Thymus (tissue), 11 donors: Measurements from ENCODE around the gene TXNRD2. TPM values are rescaled to one million over a fixed set of nuclear protein-coding genes. Genes with fewer than 3 reads are reported as not detected.
A peak's percentile ranks its signal among the peaks of the same experiment; 100 is the strongest.

ENCODE experiments used
- DNase-seq, 9 donors: peaks; one replicate each; pipeline ENCODE4 v3.0.0-alpha.2; 2013; ENCODE audit warnings: low spot score in 9 of 9, low read depth in 6 of 9, missing footprints in 1 of 9
- H3K27ac ChIP-seq, 2 donors: one replicate each; pipeline ENCODE4 v1.5.1; 2013; ENCODE audit warnings: control low read depth in 1 of 2, low read depth in 1 of 2, low read length in 1 of 2, mild to moderate bottlenecking in 1 of 2, moderate library complexity in 1 of 2
- H3K27me3 ChIP-seq, 2 donors: one replicate each; pipeline ENCODE4 v1.5.1; 2013; ENCODE audit warnings: low read length in 1 of 2; ENCODE audit not compliant: control insufficient read depth in 2 of 2, insufficient read depth in 1 of 2
- H3K36me3 ChIP-seq, 2 donors: one replicate each; pipeline ENCODE4 v1.5.1; 2013; ENCODE audit warnings: low read length in 1 of 2, mild to moderate bottlenecking in 1 of 2, moderate library complexity in 1 of 2; ENCODE audit not compliant: control insufficient read depth in 2 of 2, insufficient read depth in 2 of 2
- H3K4me1 ChIP-seq, 2 donors: one replicate each; pipeline ENCODE4 v1.5.1; 2013; ENCODE audit warnings: low read length in 2 of 2; ENCODE audit not compliant: control insufficient read depth in 2 of 2, insufficient read depth in 2 of 2
- H3K4me3 ChIP-seq, 2 donors: one replicate each; pipeline ENCODE4 v1.5.1; 2013; ENCODE audit warnings: low read length in 2 of 2, control low read depth in 1 of 2, mild to moderate bottlenecking in 1 of 2
- H3K9me3 ChIP-seq, 2 donors: one replicate each; pipeline ENCODE4 v1.5.1; 2013; ENCODE audit warnings: low read length in 1 of 2, mild to moderate bottlenecking in 1 of 2; ENCODE audit not compliant: control insufficient read depth in 2 of 2, insufficient read depth in 1 of 2
- WGBS: extraction: QIAGEN DNeasy Blood & Tissue Kit; methylation state at CpG from one replicate; pipeline ENCODE4 v1.1.7; 2013; 5-methylcytosine and 5-hydroxymethylcytosine counted together
- polyA plus RNA-seq: library from polyadenylated mRNA; stranded (reverse); fragments of 200-250 nt; gene quantifications from one replicate; pipeline ENCODE4 v1.2.3, GENCODE V29; 2013
- total RNA-seq: library from RNA; stranded (reverse); fragments of 120-200 nt; gene quantifications from one replicate; pipeline ENCODE4 v1.2.4, GENCODE V29; 2013
- donor health status: healthy.

The TXNRD2 gene
- total and polyA plus RNA-seq, 2 donors = 10.1 to 24.2 TPM

DNA sequence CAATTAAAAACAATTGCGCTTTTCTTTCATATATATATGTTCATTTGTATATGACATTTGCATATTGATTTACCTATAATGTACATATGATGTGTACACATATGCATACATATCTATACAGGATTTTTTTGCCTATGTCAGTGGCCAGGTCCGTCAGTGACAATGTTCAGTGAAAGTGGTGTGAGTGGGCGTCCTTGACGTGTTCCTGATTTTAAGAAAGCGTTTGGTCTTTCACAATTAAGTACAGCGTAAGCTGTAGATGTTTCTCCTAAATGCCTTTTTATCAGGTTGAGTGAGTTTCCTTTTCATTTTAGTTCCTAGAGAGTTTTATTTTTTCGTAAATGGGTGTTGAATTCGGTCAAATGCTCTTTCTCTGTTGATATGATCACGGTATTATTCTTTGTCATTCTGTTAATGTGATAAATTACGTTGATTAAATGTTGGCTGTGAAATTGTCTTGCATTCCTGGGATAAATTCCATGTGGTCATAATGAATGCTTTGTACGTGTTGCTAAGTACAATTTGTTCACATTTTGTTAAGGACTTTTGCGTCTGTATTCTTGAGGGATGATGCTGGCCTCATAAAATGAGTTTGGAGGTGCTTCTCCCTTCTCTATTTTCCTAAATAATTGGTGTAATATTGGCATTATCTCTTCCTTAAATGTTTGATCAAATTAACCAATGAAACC is 76.3 kb downstream of the TXNRD2 start:
- 97% methylated on average over 12 of the region's 12 CpGs for WGBS
- Histone ChIP-seq H3K4me3 (no peak overlapping the region), H3K4me1 (peaks cover 0 to 16% of the 10 kb centered on the region in 2 donors), H3K9me3 (no peaks in the 10 kb centered on the region), H3K27ac (no peak overlapping the region), H3K36me3 (peaks cover 0 to 4% of the 10 kb centered on the region in 2 donors), H3K27me3 (no peaks in the 10 kb centered on the region)
- DNase-seq = no peak

DNA sequence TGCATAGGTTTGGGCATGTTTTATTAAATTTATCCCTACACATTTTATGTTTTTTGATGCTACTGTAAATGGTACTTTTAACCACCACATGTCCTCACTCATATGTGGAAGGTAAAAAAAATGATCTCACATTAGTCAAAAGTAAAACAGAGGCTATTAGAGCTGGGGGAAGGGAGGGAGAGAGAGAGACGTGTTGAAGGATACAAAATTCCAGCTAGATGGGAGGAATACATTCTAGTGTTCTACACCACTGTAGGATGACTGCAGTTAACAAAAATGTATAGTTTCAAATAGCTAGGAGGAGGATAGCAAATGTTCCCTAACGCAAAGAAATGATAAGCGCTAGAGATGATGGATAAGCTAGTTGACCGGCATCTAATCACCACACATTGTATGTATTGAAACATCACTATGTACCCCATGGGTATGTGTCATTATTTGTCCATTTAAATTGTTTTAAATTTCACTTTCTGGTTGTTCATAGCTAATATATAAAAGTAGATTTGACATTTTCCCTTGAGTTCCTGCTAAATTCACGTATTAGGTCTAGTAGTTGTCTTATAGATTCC is 77.0 kb downstream of the TXNRD2 start:
- peaks cover 0 to 4% of the 10 kb centered on the region in 2 donors for H3K36me3 ChIP-seq
- no peaks in the 10 kb centered on the region for H3K9me3 ChIP-seq
- DNase-seq = no peak
- H3K27me3 ChIP-seq = no peaks in the 10 kb centered on the region
- H3K27ac ChIP-seq = no peak overlapping the region
- H3K4me3 ChIP-seq = no peak overlapping the region
- WGBS = 96% methylated on average over 5 of the region's 5 CpGs
- peaks cover 0 to 11% of the 10 kb centered on the region in 2 donors for H3K4me1 ChIP-seq

DNA sequence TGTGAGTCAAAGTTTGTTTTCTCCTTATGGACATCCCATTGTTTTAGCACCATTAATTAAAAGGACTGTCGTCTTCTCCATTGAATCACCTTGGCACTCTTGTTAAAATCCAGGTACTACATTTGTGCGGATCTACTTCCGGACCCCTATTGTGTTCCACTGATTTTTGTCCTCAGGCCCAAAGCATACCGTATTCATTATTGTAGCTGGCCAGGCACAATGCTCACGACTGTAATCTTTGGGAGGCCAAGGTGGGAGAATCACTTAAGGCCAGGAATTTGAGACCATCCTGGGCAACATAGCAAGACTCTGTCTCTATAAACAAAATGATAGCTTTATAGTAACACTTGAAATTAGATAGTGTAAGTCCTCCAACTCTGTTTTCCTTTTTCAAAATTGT is 78.0 kb downstream of the TXNRD2 start:
- WGBS = 97% methylated on average over 5 of the region's 5 CpGs
- DNase-seq = no peak
- peaks cover 0 to 4% of the 10 kb centered on the region in 2 donors for H3K4me1 ChIP-seq
- H3K27me3 ChIP-seq = no peaks in the 10 kb centered on the region
- H3K4me3 ChIP-seq = no peak overlapping the region
- no peak overlapping the region for H3K27ac ChIP-seq
- no peaks in the 10 kb centered on the region for H3K9me3 ChIP-seq
- peaks cover 0 to 4% of the 10 kb centered on the region in 2 donors for H3K36me3 ChIP-seq

DNA sequence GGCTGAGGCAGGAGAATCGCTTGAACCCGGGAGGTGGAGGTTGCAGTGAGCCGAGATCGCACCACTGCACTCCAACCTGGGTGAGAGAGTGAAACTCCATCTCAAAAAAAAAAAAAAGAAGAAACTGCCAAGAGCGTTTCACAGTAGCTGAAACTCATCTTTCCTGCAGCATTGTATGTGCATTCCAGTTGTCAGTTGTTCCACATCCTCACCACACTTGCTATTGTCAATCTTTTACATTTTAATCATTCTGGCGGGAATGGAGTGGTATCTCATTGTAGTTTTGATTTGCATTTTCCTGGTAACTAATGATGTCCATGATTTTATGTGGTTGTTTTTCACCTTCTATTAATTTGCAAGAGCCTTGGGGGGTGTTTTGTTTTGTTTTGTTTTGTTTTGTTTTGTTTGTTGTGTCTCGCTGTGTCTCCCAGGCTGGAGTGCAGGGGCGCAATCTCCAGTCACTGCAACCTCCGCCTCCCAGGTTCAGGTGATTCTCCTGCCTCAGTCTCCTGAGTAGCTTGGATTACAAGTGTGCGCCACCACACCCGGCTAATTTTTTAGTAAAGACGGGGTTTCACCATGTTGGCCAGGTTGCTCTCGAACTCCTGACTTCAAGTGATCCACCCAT is 78.9 kb downstream of the TXNRD2 start:
- no peaks in the 10 kb centered on the region for H3K27me3 ChIP-seq
- H3K4me3 ChIP-seq = no peak overlapping the region
- H3K9me3 ChIP-seq = no peaks in the 10 kb centered on the region
- no peaks in the 10 kb centered on the region for H3K4me1 ChIP-seq
- H3K27ac ChIP-seq = no peak overlapping the region
- no peak for DNase-seq
- H3K36me3 ChIP-seq = peaks cover 0 to 4% of the 10 kb centered on the region in 2 donors
- WGBS = 97% methylated on average over 13 of the region's 13 CpGs

DNA sequence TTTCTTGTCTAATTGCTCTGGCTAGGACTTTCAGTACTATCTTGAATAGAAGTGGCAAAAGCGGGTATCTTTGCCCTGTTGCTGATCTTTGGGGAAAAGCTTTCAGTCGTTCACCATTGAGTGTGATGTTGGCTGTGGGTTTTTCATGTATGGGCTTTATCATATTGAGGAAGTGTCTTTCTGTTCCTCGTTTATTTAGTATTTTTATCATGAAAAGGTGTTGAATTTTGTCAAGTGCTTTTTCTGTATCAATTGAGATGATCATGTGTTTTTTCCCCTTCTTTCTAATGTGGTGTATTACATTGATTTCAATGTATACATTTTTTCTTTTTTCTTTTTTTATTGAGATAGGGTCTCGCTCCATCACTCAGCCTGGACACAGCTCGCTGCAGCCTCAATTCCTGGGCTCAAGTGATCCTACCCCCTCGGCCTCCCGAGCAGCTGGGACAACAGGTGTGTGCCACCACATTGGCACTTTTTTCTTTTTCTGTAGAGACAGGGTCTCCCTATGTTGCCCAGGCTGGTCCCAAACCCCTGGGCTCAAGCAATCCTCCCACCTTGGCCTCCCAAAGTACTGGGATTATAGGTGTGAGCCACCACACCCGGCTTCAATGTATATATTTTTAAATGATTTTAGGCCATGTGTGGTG is 81.6 kb downstream of the TXNRD2 start:
- H3K4me1 ChIP-seq = peaks cover 8 to 16% of the 10 kb centered on the region in 2 donors
- no peaks in the 10 kb centered on the region for H3K27me3 ChIP-seq
- DNase-seq = no peak
- peaks cover 0 to 4% of the 10 kb centered on the region in 2 donors for H3K36me3 ChIP-seq
- H3K27ac ChIP-seq = no peak overlapping the region
- peaks cover 0 to 3% of the 10 kb centered on the region in 2 donors for H3K9me3 ChIP-seq
- no peak overlapping the region for H3K4me3 ChIP-seq
- WGBS = 98% methylated on average over 8 of the region's 8 CpGs

DNA sequence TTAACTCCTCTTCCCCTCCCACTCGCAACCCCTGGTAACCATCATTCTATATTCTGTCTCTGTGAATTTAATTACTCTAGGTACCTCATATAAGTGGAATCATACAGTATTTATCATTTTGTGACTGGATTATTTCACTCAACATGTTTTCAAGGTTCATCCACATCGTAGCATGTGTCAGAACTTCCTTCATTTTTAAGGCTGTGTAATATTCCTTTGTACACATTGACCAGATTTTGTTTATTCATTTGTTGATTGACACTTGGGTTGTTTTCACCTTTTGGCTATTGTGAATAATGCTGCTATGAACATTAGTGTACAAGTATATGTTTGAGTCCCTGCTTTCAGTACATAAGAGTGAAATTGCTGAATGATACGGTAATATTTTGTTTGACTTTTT is 84.2 kb downstream of the TXNRD2 start:
- peaks cover 5 to 14% of the 10 kb centered on the region in 2 donors for H3K36me3 ChIP-seq
- H3K9me3 ChIP-seq = peaks cover 0 to 10% of the 10 kb centered on the region in 2 donors
- peaks cover 18 to 32% of the 10 kb centered on the region in 2 donors for H3K4me1 ChIP-seq
- no peak overlapping the region for H3K27ac ChIP-seq
- no peaks in the 10 kb centered on the region for H3K27me3 ChIP-seq
- 98% methylated on average over 3 of the region's 3 CpGs for WGBS
- DNase-seq = no peak
- no peak overlapping the region for H3K4me3 ChIP-seq

DNA sequence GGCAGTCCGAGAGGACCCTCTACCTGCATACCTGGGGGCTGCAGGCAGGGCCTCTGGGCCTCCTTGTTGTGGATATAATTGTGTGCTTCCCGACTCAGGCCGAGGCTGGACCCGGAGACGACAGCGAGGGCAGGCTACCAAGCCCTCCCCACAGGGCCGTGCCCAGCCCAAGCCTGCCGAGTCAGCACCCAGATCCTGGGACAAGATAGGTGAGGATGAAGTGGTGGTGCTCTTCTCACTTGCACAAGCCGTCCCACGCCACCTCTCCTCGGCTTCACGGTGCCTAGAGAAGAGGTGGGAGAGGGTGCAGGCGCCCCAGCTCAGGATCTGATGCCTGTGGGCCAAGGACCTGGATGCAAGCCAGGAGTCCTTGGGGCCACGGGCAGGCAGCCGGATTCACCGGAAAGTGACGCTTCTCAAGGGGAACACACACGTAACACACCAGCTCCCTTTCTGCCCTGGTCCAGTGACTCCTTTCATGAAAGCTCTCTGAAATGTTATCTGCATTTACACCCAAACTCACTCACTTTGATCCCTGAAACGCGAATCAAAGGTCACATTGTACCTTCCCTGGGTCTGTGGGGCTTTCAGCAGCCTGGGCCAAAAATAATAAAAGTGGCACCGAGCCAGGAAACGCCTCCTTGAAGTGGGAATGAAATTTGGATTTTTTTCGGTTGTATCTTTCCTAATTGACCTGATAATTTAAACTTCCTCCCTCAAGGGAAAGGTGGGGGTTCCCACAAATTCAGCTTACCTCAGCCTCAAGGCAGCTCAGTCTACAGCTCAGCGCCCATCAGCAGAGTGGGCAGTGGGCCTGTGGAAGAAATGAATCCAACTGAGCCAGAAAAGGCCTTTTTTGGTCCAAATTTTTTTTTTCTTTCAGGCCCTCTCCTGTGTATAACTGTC is 85.9 kb downstream of the TXNRD2 start:
- Histone ChIP-seq H3K27ac (peak overlapping the region; percentile 90 to 94), H3K9me3 (peaks cover 0 to 10% of the 10 kb centered on the region in 2 donors), H3K27me3 (no peaks in the 10 kb centered on the region), H3K4me1 (peaks cover 20 to 47% of the 10 kb centered on the region in 2 donors), H3K4me3 (peak overlapping the region; percentile 91 to 100), H3K36me3 (peaks cover 21 to 26% of the 10 kb centered on the region in 2 donors)
- 7% methylated on average over 24 of the region's 24 CpGs for WGBS
- DNase-seq = peak in 3 of 9 donors; percentile 42 to 69 (median 47)

DNA sequence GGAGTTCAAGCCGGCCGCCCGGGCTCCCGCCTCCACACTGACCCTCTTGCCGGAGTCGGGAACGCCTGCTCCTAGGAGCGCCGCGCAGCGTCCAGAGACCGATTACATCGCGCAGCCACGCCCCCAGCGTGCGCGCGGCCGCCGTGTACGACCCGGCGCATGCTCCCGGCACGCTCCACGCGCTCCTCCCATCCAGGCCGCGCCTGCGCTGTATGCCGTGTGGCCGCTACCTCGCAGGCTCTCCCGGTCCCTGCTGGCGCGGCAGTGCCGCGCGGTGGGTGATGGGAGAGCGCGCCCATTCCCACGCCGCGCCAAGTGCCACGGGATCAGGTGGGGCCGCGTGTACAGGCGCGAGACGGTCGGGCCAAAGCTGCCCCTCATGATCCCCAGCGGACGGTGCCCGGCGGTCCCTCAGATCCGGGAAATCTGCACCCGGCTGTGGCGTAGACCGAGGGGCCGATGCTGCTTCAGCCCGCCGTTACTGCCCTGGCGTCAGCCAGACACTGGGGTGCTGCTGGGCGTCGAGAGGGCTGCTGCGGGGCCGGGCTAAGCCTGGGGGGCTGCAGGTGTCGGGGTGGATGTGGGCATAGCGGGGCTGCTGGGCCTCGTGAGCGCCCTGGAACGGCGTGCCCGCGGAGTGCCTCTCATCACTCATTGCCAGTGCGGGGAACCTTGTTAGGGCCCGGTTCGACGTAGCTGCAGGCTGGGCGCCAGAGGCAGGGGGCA is 86.7 kb downstream of the TXNRD2 start, which contains the start of the genes GNB1L and RTL10:
GNB1L (minus strand) TSS at position 97 of the 726 bp plus-strand sequence. CDS start 33,519 bp downstream, outside the sequence.
RTL10 (minus strand) TSS at position 97 of the 726 bp plus-strand sequence. CDS start 2,613 bp downstream, outside the sequence.
- Histone ChIP-seq H3K4me3 (peak within 1 kb of the TSS; percentile 91 to 100), H3K9me3 (peaks cover 0 to 10% of the 10 kb centered on the region in 2 donors), H3K27me3 (no peaks in the 10 kb centered on the region), H3K36me3 (peaks cover 29 to 35% of the 10 kb centered on the region in 2 donors), H3K27ac (peak within 1 kb of the TSS; percentile 90 to 94), H3K4me1 (peaks cover 20 to 55% of the 10 kb centered on the region in 2 donors)
- peak; percentile 88 to 98 (median 96) for DNase-seq
- WGBS = under 1% methylated on average over 81 of the region's 81 CpGs
